Fibroblast of lung (primary cell): ENCODE data around the gene UBL3.

Experiments
- CTCF ChIP-seq, 2 donors: IDR thresholded peaks in 1 of 2; conservative IDR thresholded peaks in 1 of 2; 1 replicate in 1 of 2; 2 replicates in 1 of 2; pipeline ENCODE4 v1.5.1; 2011 to 2012; ENCODE audit warnings: low read length in 2 of 2, control low read depth in 1 of 2, inconsistent platforms in 1 of 2, low read depth in 1 of 2, mild to moderate bottlenecking in 1 of 2
- EZH2 ChIP-seq: IDR thresholded peaks from 2 replicates; pipeline ENCODE4 v1.5.1; 2012; ENCODE audit warnings: low read length, control low read depth, mild to moderate bottlenecking; ENCODE audit errors: missing control alignments

DNA sequence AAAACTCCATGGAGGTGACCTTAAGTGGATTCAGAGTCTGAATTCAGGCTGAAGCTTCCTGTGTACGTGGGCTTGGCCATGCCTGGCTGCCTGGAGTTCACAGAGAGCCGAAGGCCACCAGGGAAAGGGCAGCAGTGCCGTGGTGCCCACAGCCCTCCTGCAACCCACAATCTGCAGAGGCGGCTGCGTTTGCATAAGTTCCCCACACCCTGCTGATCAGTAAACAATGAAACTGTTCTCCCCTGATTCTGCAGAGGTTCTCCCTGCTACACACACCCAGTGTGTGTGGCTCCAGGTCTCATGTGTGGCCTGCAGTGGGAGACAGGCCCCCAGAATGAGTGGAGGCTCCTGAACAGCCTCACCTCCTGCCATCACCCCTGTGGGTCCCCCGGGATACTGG lies 128.0 kb downstream of the UBL3 start:
- TF ChIP-seq CTCF (conservative IDR thresholded peaks at IDR 0.05 in 1 of 2, IDR thresholded peaks at IDR 0.05 in 1 of 2; ENCODE audit: low read depth in 1 of 2, low read length in 2 of 2) (no peak), EZH2 (no peak)
